B cell (primary cell): ENCODE measurements around the gene SRP19. TPM values are rescaled to one million over a fixed set of nuclear protein-coding genes. Genes with fewer than 3 reads are reported as not detected.

Source experiments
- ATAC-seq: fragments of 200-7000 bp; cut with Tn5 transposase; one replicate; pipeline ENCODE4 v1.10.0; 2021; ENCODE audit warnings: low read depth, mild to moderate bottlenecking, moderate number of reproducible peaks, moderate library complexity
- CTCF ChIA-PET: fragments of 350-600 bp; sonication (Branson Sonifier 250); formaldehyde crosslinking; loops from one replicate; lab custom pipeline; 2021; ENCODE audit warnings: antibody characterized with exemption, inconsistent platforms; lab: Charles Lee
- POLR2A ChIA-PET: fragments of 350-600 bp; sonication (Branson Sonifier 250); formaldehyde crosslinking; loops from one replicate; lab custom pipeline; 2021; ENCODE audit warnings: antibody characterized with exemption; lab: Charles Lee
- DNase-seq: peaks from one replicate; pipeline ENCODE4 v3.0.0; 2013
- H2AFZ ChIP-seq: 2 replicates; pipeline ENCODE4 v1.6.1; 2012; ENCODE audit warnings: mild to moderate bottlenecking, low read depth, low read length; ENCODE audit not compliant: insufficient read depth, poor library complexity, severe bottlenecking
- H3K27ac ChIP-seq, 2 donors: 1 replicate in 1 of 2; 2 replicates in 1 of 2; pipeline ENCODE4 v1.5.1; 2012 to 2013; ENCODE audit warnings: low read length in 2 of 2, mild to moderate bottlenecking in 2 of 2, moderate library complexity in 1 of 2
- H3K27me3 ChIP-seq, 4 experiments: fragments of 200-600 bp in 1 of 4; sonication (generic) in 1 of 4; replicated peaks in 1 of 4; 1 replicate in 2 of 4; 2 replicates in 2 of 4; pipeline versions ENCODE4 v1.6.1 to v1.7.0; 2013 to 2016; ENCODE audit warnings: low read length in 3 of 4, mild to moderate bottlenecking in 2 of 4, mixed read lengths in 1 of 4, moderate library complexity in 1 of 4; ENCODE audit not compliant: insufficient read depth in 4 of 4, control insufficient read depth in 3 of 4; ENCODE audit errors: control extremely low read depth in 1 of 4
- H3K36me3 ChIP-seq, 2 experiments: replicated peaks in 1 of 2; 1 replicate in 1 of 2; 2 replicates in 1 of 2; pipeline versions ENCODE4 v1.6.1 to v1.7.1; 2013; ENCODE audit warnings: low read length in 1 of 2; ENCODE audit not compliant: insufficient read depth in 2 of 2, control insufficient read depth in 1 of 2; ENCODE audit errors: control extremely low read depth in 1 of 2, extremely low read depth in 1 of 2
- H3K4me1 ChIP-seq, 2 donors: fragments of 200-600 bp in 1 of 2; sonication (generic) in 1 of 2; 1 replicate in 1 of 2; 2 replicates in 1 of 2; pipeline versions ENCODE4 v1.5.1 to v1.6.1; 2013 to 2017; ENCODE audit warnings: low read length in 2 of 2; ENCODE audit not compliant: control insufficient read depth in 2 of 2, insufficient read depth in 2 of 2
- H3K4me2 ChIP-seq: replicated peaks from 2 replicates; pipeline ENCODE3; 2012; ENCODE audit warnings: mild to moderate bottlenecking, low read depth, low read length; ENCODE audit not compliant: poor library complexity, severe bottlenecking
- H3K4me3 ChIP-seq, 5 experiments: fragments of 200-600 bp in 1 of 5; sonication (generic) in 1 of 5; 1 replicate in 3 of 5; 2 replicates in 2 of 5; pipeline versions ENCODE4 v1.5.1 to v1.7.0; 2011 to 2016; ENCODE audit warnings: low read length in 4 of 5, mild to moderate bottlenecking in 4 of 5, low read depth in 2 of 5, control low read depth in 1 of 5, moderate library complexity in 1 of 5; ENCODE audit not compliant: insufficient read depth in 1 of 5; ENCODE audit errors: control extremely low read depth in 1 of 5, extremely low read depth in 1 of 5
- H3K79me2 ChIP-seq: fragments of 200-600 bp; sonication (generic); one replicate; pipeline ENCODE4 v1.6.0; 2016; ENCODE audit warnings: low read length; ENCODE audit not compliant: control insufficient read depth, insufficient read depth
- H3K9ac ChIP-seq: fragments of 200-600 bp; sonication (generic); 2 replicates; pipeline ENCODE4 v1.6.1; 2017; ENCODE audit warnings: mild to moderate bottlenecking, low read length, moderate library complexity
- H3K9me3 ChIP-seq, 3 donors: one replicate each; pipeline versions ENCODE4 v1.6.1 to v1.7.1; 2013; ENCODE audit warnings: low read length in 2 of 3; ENCODE audit not compliant: control insufficient read depth in 2 of 3, insufficient read depth in 1 of 3; ENCODE audit errors: control extremely low read depth in 1 of 3
- H4K20me1 ChIP-seq: 2 replicates; pipeline ENCODE4 v1.6.0; 2012; ENCODE audit warnings: mild to moderate bottlenecking, low read length; ENCODE audit not compliant: insufficient read depth, control insufficient read depth, poor library complexity, severe bottlenecking
- H3K27ac Mint-ChIP-seq: one replicate; pipeline ENCODE4 v1.8.0; 2021; ENCODE audit warnings: mixed read lengths
- H3K27me3 Mint-ChIP-seq: one replicate; pipeline ENCODE4 v1.8.0; 2021; ENCODE audit warnings: mixed read lengths
- H3K4me1 Mint-ChIP-seq: one replicate; pipeline ENCODE4 v1.8.0; 2021; ENCODE audit warnings: mixed read lengths
- H3K4me3 Mint-ChIP-seq: one replicate; pipeline ENCODE4 v1.8.0; 2021; ENCODE audit warnings: mixed read lengths
- H3K9me3 Mint-ChIP-seq: one replicate; pipeline ENCODE4 v1.8.0; 2022; ENCODE audit warnings: mixed read lengths; ENCODE audit not compliant: insufficient read depth
- EZH2 ChIP-seq: IDR thresholded peaks from 2 replicates; pipeline ENCODE4 v1.6.1; 2012; ENCODE audit warnings: borderline replicate concordance, low read depth, mild to moderate bottlenecking, moderate library complexity, low read length; ENCODE audit not compliant: insufficient read depth, poor library complexity, severe bottlenecking
- WGBS: methylation state at CpG from one replicate; pipeline ENCODE4 v1.1.5; 2013; ENCODE audit warnings: missing lambda C conversion rate; ENCODE audit not compliant: insufficient coverage; 5-methylcytosine and 5-hydroxymethylcytosine counted together
- intact Hi-C: fragments of 100-400 bp; cut with micrococcal nuclease; formaldehyde crosslinking; loops from one replicate; pipeline ENCODE4 v1.10.0; 2022
- polyA plus RNA-seq: library from polyadenylated mRNA; depleted of rRNA; stranded (reverse); fragments of >200 nt; gene quantifications from 2 replicates; pipeline ENCODE4 v1.2.3, GENCODE V29; 2012
- total RNA-seq, 2 donors: library from RNA; stranded (reverse); fragments of 120-200 nt in 1 of 2; gene quantifications; 1 replicate in 1 of 2; 2 replicates in 1 of 2; pipeline versions ENCODE4 v1.2.3 to v1.2.4, GENCODE V29; 2013 to 2022
- TF ChIP-seq, protein P1 (sequence below): fragments of 200-600 bp; IDR thresholded peaks from one replicate; pipeline ENCODE4 v1.8.0; 2022; ENCODE audit warnings: antibody characterized with exemption, mild to moderate bottlenecking

Gene SRP19
- total and polyA plus RNA-seq, 2 donors (not counting 1 experiment from before 2014, with no cell fraction given) = 17.7 to 41.5 TPM

DNA sequence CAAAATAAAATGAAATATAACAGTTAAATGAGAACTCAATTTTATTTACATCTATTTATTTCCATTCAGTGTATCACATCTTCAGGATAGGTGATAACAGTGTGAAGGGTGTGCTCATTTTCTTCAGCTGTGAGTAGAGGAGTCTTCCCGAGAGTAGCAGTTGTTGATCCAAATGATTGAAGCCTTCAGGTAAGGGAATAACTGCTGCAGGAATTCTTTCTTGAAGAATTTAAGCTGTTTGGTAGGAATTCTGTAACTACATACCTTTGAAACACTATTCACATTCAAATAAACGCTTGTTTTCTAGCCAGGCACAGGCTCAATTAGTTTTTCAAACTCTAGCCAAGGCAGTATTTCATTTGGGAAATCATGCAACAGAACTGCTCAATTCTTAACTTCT, 15.3 kb downstream of the SRP19 start:
- Mint-ChIP-seq H3K4me1 (peaks cover 13% of the 10 kb centered on the region), H3K27me3 (no peaks in the 10 kb centered on the region), H3K4me3 (no peak overlapping the region), H3K27ac (no peak overlapping the region), H3K9me3 (no peaks in the 10 kb centered on the region)
- H4K20me1 ChIP-seq = no peaks in the 10 kb centered on the region
- no CpG with 5 or more reads among the region's 2 CpGs for WGBS
- peaks cover 14% of the 10 kb centered on the region for H3K79me2 ChIP-seq
- CTCF ChIA-PET = no interaction called here
- intact Hi-C loops = no loop called here
- no peak overlapping the region for H3K4me2 ChIP-seq
- H3K9me3 ChIP-seq = no peaks in the 10 kb centered on the region
- H3K4me3 ChIP-seq = no peak overlapping the region
- DNase-seq (no peak), ATAC-seq (no peak)
- H3K9ac ChIP-seq = no peak overlapping the region
- H3K4me1 ChIP-seq = no peaks in the 10 kb centered on the region
- H3K27me3 ChIP-seq = no peaks in the 10 kb centered on the region
- TF ChIP-seq, protein P1, sequence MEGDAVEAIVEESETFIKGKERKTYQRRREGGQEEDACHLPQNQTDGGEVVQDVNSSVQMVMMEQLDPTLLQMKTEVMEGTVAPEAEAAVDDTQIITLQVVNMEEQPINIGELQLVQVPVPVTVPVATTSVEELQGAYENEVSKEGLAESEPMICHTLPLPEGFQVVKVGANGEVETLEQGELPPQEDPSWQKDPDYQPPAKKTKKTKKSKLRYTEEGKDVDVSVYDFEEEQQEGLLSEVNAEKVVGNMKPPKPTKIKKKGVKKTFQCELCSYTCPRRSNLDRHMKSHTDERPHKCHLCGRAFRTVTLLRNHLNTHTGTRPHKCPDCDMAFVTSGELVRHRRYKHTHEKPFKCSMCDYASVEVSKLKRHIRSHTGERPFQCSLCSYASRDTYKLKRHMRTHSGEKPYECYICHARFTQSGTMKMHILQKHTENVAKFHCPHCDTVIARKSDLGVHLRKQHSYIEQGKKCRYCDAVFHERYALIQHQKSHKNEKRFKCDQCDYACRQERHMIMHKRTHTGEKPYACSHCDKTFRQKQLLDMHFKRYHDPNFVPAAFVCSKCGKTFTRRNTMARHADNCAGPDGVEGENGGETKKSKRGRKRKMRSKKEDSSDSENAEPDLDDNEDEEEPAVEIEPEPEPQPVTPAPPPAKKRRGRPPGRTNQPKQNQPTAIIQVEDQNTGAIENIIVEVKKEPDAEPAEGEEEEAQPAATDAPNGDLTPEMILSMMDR = no peak
- TF ChIP-seq EZH2 = no peak
- H3K27ac ChIP-seq = no peak overlapping the region
- H3K36me3 ChIP-seq = peaks cover 6 to 48% of the 10 kb centered on the region in 2 experiments
- H2AFZ ChIP-seq = no peak overlapping the region
- POLR2A ChIA-PET = no interaction called here

DNA sequence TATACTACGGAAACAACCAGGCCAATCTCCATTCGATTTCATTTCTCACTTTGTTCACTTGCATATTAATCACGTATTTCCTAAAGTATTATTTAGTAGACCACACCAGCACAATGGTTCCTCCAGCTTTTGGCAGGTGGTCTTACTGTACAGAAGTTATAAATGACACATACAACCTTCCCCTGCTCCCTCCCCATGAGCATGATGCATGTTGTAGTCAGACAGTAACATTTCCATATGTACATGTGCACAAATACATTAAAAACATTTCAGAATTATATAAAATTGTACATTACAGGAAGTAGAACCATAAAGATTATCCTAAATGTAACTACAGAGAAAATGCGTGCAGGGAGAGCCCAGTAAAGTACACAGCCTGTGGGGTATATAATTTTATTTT, 17.0 kb downstream of the SRP19 start:
- WGBS = no CpG with 5 or more reads among the region's 4 CpGs
- Histone ChIP-seq H3K9me3 (no peaks in the 10 kb centered on the region), H3K27ac (no peak overlapping the region), H2AFZ (no peak overlapping the region), H3K79me2 (peaks cover 14% of the 10 kb centered on the region), H3K9ac (no peak overlapping the region), H4K20me1 (peaks cover 11% of the 10 kb centered on the region), H3K4me1 (no peaks in the 10 kb centered on the region), H3K36me3 (peaks cover 6 to 63% of the 10 kb centered on the region in 2 experiments), H3K27me3 (no peaks in the 10 kb centered on the region), H3K4me2 (no peak overlapping the region), H3K4me3 (no peak overlapping the region)
- ATAC-seq = no peak
- Mint-ChIP-seq H3K9me3 (no peaks in the 10 kb centered on the region), H3K27ac (no peak overlapping the region), H3K4me1 (peaks cover 14% of the 10 kb centered on the region), H3K27me3 (no peaks in the 10 kb centered on the region), H3K4me3 (no peak overlapping the region)
- POLR2A ChIA-PET = no interaction called here
- DNase-seq = no peak
- no peak for TF ChIP-seq EZH2
- TF ChIP-seq, protein P1 = no peak
- CTCF ChIA-PET = interaction anchor here (1.4 kb wide), 1 partner anchor 30 kb away, joined by 3 read pairs; no protein-coding TSS in a partner anchor
- intact Hi-C loops = no loop called here
